ENCODE measurements around the gene IL2RA. TPM values are rescaled to one million over a fixed set of nuclear protein-coding genes. Genes with fewer than 3 reads are reported as not detected.

Gene IL2RA
- polyA plus RNA-seq, 1 donor from 2014 or later: not detected

GRCh38 chr10:6040205-6040604 is 22.0 kb downstream of the IL2RA start:
- no peaks in the 10 kb centered on the region for H3K9me3 ChIP-seq (ENCODE audit: low read length)
- no peak overlapping the region for H3K9ac ChIP-seq (ENCODE audit: low read length)

GRCh38 chr10:6039711-6040110 is 22.5 kb downstream of the IL2RA start:
- no peaks in the 10 kb centered on the region for H3K36me3 ChIP-seq (ENCODE audit: insufficient read depth, low read length)
- no peaks in the 10 kb centered on the region for H3K27me3 ChIP-seq (ENCODE audit: insufficient read depth, low read depth, low read length)
- no peaks in the 10 kb centered on the region for H3K9me2 ChIP-seq (ENCODE audit: insufficient read depth, low read length)
- no peak overlapping the region for H3K4me2 ChIP-seq (ENCODE audit: low read length)
- H3K4me3 ChIP-seq (ENCODE audit: low read length): no peak overlapping the region
- H4K20me1 ChIP-seq (ENCODE audit: insufficient read depth): no peaks in the 10 kb centered on the region
- H2AFZ ChIP-seq (ENCODE audit: low read depth, low read length): no peak overlapping the region
- H3K9ac ChIP-seq (ENCODE audit: low read length): no peak overlapping the region
- no peaks in the 10 kb centered on the region for H3K9me3 ChIP-seq (ENCODE audit: low read length)
- H3F3A ChIP-seq (ENCODE audit: insufficient read depth, low read length, poor library complexity, severe bottlenecking): no peaks in the 10 kb centered on the region
- no peaks in the 10 kb centered on the region for H3K79me2 ChIP-seq (replicated peaks; ENCODE audit: insufficient read depth, low read length)
- no peak for TF ChIP-seq TAF1 (IDR thresholded peaks at IDR 0.05; ENCODE audit: low read depth)
- TF ChIP-seq REST (IDR thresholded peaks at IDR 0.05; ENCODE audit: borderline replicate concordance): no peak
- no peak for TF ChIP-seq CTCF (IDR thresholded peaks at IDR 0.05; ENCODE audit: poor library complexity, severe bottlenecking)
- TF ChIP-seq EZH2 (IDR thresholded peaks at IDR 0.05; ENCODE audit: borderline replicate concordance, insufficient read depth, low read length, poor library complexity, severe bottlenecking): no peak
- TF ChIP-seq RAD21 (conservative IDR thresholded peaks at IDR 0.05): no peak
- TF ChIP-seq MXI1 (conservative IDR thresholded peaks at IDR 0.05; ENCODE audit: poor library complexity, severe bottlenecking): no peak
- no peak overlapping the region for H3K27ac ChIP-seq (ENCODE audit: low read length)

More at GRCh38 chr10:6040205-6040604, 22.0 kb downstream of the IL2RA start:
- no peaks in the 10 kb centered on the region for H4K20me1 ChIP-seq (ENCODE audit: insufficient read depth)
- no peaks in the 10 kb centered on the region for H3K36me3 ChIP-seq (ENCODE audit: insufficient read depth, low read length)
- no peaks in the 10 kb centered on the region for H3K9me2 ChIP-seq (ENCODE audit: insufficient read depth, low read length)
- TF ChIP-seq MXI1 (conservative IDR thresholded peaks at IDR 0.05; ENCODE audit: poor library complexity, severe bottlenecking): no peak
- TF ChIP-seq POLR2AphosphoS5 (IDR thresholded peaks at IDR 0.05): no peak
- TF ChIP-seq EP300 (conservative IDR thresholded peaks at IDR 0.05; ENCODE audit: poor library complexity, severe bottlenecking): no peak
- no peak overlapping the region for H2AFZ ChIP-seq (ENCODE audit: low read depth, low read length)
- no peaks in the 10 kb centered on the region for H3F3A ChIP-seq (ENCODE audit: insufficient read depth, low read length, poor library complexity, severe bottlenecking)
- H3K79me2 ChIP-seq (replicated peaks; ENCODE audit: insufficient read depth, low read length): no peaks in the 10 kb centered on the region
- no peak overlapping the region for H3K4me2 ChIP-seq (ENCODE audit: low read length)
- no peak overlapping the region for H3K4me3 ChIP-seq (ENCODE audit: low read length)
- no peaks in the 10 kb centered on the region for H3K27me3 ChIP-seq (ENCODE audit: insufficient read depth, low read depth, low read length)
- no peak overlapping the region for H3K27ac ChIP-seq (ENCODE audit: low read length)

DNA sequence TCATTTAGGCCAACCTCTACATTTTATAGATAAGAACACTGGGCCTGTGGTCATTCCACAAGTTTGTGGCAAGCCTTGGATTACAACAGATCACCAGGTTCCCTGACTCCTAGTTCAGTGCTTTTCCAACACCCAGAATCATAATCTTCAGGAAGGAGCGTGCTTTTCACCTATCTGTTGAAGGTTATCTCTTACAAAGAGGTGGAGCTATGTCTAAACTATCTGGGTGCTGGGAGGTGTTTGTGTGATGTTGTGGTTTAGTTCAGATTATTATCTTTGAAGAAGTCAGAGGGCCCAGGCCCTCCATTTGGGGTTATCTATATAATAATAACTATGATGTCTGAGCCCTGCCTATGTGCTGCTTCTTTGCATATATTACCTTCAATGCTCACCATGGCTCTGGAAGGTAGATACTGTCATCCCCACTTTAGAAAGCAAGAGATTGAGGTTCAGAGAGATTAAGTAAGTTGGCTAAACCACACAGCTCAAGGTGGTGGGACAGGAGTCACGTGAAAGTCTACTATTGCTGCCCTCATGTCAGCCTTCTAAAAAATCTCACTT is 24.0 kb downstream of the IL2RA start:
- no peak overlapping the region for H3K9ac ChIP-seq (ENCODE audit: low read length)
- H4K20me1 ChIP-seq (ENCODE audit: insufficient read depth): no peaks in the 10 kb centered on the region

More for the DNA sequence above, 24.0 kb downstream of the IL2RA start:
- no peaks in the 10 kb centered on the region for H3K79me2 ChIP-seq (replicated peaks; ENCODE audit: insufficient read depth, low read length)
- TF ChIP-seq REST (IDR thresholded peaks at IDR 0.05; ENCODE audit: borderline replicate concordance) (no peak), SMC3 (conservative IDR thresholded peaks at IDR 0.05; ENCODE audit: poor library complexity) (no peak), CTCF (IDR thresholded peaks at IDR 0.05; ENCODE audit: poor library complexity, severe bottlenecking) (no peak), RAD21 (conservative IDR thresholded peaks at IDR 0.05) (no peak), MXI1 (conservative IDR thresholded peaks at IDR 0.05; ENCODE audit: poor library complexity, severe bottlenecking) (no peak), EP300 (conservative IDR thresholded peaks at IDR 0.05; ENCODE audit: poor library complexity, severe bottlenecking) (no peak), TAF1 (IDR thresholded peaks at IDR 0.05; ENCODE audit: low read depth) (no peak), POLR2AphosphoS5 (IDR thresholded peaks at IDR 0.05) (no peak), EZH2 (IDR thresholded peaks at IDR 0.05; ENCODE audit: borderline replicate concordance, insufficient read depth, low read length, poor library complexity, severe bottlenecking) (no peak)
- H2AFZ ChIP-seq (ENCODE audit: low read depth, low read length): no peak overlapping the region
- H3K36me3 ChIP-seq (ENCODE audit: insufficient read depth, low read length): no peaks in the 10 kb centered on the region
- H3K9me2 ChIP-seq (ENCODE audit: insufficient read depth, low read length): no peaks in the 10 kb centered on the region
- H3K4me3 ChIP-seq (ENCODE audit: low read length): no peak overlapping the region
- no peak overlapping the region for H3K4me2 ChIP-seq (ENCODE audit: low read length)
- H3K27me3 ChIP-seq (ENCODE audit: insufficient read depth, low read depth, low read length): no peaks in the 10 kb centered on the region
- no peak overlapping the region for H3K27ac ChIP-seq (ENCODE audit: low read length)
- H3F3A ChIP-seq (ENCODE audit: insufficient read depth, low read length, poor library complexity, severe bottlenecking): no peaks in the 10 kb centered on the region
- no peaks in the 10 kb centered on the region for H3K9me3 ChIP-seq (ENCODE audit: low read length)

Measured in neural cell (in vitro differentiated cells).